ENCODE data around the gene ZNF778.
A peak's percentile ranks its signal among the peaks of the same experiment; 100 is the strongest.
"Not testable (repeated sequence)": the region's sequence is repeated elsewhere in the genome, so short reads cannot be mapped to it uniquely, and the experiment has no call there.

Gene ZNF778

DNA sequence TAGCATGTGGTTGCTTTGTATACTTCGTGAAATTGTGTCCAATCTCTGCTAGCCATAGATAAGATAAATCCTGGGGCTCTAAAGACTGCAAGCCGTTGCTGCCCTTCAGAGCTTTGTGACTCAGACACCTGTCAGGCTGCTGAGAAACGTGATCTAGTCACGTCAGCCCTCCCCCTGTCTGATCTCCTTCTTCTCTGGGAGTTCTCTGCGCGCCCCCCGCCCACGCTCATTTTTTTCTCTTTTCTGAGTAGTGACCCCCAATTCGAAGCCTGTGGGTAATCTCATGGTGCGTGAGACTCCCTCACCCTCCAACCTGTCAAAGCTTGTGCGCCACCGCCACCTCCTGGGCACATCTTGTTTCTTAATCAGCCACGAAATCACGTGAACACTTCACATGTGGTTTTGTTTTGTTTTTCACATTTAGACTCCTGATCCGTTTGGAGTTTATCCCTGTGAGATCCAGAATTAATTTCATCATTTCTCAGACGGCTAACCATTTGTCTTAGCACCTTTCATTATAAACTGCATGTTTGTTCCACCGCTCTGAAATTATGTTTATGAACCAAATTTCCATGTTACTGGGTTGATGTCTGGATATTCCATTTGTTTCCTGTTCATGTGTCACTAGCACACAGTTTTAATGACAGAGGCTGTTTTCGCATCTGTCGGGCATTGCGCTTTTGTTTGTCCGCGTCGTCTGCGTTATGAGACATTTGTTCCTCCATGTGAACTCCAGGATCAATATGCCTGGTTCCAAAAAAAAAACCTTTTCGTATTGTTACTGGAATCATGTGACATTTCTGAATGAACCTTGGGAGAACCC, 977 bp upstream of the ZNF778 start:
- peak; percentile 61 to 74 (median 71) for DNase-seq (ENCODE audit: low read depth in 3 of 3)

- no peak for DNase-seq (ENCODE audit: low read depth in 3 of 3)
These were observed 440 bp upstream of the ZNF778 start for GRCh38 chr16:89217138-89217387.

- DNase-seq (ENCODE audit: low read depth in 3 of 3), result no peak
These were observed 1.9 kb downstream of the ZNF778 start for GRCh38 chr16:89219365-89219764.

DNA sequence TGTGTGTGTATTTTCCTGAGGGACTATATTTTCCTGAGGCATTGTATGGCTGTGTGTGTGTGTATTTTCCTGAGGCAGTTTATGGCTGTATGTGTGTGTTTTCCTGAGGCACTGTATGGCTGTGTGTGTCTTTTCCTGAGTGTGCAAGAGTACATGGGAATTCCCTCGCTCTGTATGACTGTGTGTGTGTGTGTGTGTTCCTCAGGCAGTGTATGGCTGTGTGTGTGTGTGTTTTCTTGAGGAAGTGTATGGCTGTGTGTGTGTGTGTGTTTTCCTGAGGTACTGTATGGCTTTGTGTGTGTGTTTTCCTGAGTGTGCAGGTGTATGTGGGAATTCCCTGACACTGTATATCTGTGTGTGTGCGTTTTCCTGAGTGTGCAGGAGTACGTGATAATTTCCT, 4.1 kb downstream of the ZNF778 start:
- DNase-seq (ENCODE audit: low read depth in 3 of 3), result no peak

DNA sequence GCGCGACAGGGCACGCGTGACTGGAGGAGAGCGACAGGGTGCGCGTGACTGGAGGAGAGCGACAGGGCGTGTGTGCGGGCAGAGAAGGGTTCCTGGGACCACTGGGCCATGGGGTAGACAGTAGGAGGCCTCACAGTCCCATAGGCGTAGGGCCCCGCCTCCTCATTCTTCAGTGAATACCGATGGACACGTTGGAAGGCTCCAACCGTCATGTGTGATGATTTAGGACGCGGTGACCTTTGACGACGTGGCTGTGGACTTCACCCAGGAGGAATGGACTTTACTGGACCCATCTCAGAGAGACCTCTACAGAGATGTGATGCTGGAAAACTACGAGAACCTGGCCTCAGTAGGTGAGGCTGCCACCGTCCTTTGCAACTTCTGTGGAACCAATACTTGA, 5.4 kb downstream of the ZNF778 start:
- DNase-seq (ENCODE audit: low read depth in 3 of 3), result no peak

DNA sequence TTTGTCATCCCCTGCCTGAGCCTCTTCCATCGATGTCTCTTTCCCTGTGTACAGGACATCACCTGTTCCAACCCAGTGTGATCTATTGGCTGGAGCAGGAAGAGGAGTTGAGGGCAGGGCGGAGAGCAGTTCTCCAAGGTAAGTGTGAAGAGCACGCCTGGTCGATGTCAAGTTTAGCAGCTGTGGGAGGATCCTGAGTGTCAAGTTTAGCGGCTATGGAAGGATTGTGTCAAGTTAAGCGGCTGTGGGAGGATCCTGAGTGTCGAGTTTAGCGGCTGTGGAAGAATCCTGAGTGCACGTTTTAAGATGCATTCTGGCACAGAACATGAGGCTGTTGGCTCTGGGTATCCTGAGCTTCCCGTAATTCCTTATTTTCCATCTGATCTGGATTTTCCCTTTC, 7.2 kb downstream of the ZNF778 start:
- no peak for DNase-seq (ENCODE audit: low read depth in 3 of 3)

DNA sequence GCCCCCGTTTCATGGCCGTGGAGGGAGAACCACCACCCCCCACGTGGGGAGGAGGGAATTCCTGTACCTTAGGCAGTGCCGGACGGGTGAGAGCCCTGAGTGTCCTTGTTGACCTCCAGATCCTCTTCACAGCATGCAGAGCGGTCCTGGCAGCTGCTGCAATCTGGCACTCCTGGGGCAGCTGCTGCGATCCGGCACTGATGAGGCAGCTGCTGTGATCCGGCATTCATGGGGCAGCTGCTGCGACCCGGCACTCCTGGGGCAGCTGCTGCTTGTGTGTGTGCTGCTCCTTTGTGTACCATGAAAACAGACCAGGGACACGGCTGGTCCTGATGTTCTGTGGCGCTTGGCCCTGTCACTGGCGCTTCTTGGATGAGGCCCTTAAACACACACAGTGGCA, 12.8 kb downstream of the ZNF778 start:
- DNase-seq (ENCODE audit: low read depth in 3 of 3), result no peak

- DNase-seq (ENCODE audit: low read depth in 3 of 3), result no peak
These were observed 14.6 kb downstream of the ZNF778 start for GRCh38 chr16:89232107-89232506.

GRCh38 chr16:89233678-89234490, 16.4 kb downstream of the ZNF778 start:
- no peak for DNase-seq (ENCODE audit: low read depth in 3 of 3)

DNA sequence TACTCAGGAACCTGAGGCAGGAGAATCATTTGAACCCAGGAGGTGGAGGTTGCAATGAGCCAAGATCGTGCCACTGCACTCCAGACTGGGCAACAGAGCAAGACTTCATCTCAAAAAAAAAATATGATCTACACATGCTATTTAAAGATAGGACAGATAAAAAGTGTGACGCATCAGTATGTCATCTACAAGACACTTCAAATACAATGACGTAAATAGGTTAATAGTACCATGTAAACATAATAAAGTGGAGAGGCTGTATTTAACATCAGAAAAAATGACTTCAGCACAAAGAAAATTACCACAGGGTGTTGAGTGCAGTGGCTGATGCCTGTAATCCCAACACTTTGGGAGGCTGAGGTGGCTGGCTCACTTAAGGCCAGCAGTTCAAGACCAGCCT, 20.2 kb downstream of the ZNF778 start:
- DNase-seq (ENCODE audit: low read depth in 3 of 3), result no peak

DNA sequence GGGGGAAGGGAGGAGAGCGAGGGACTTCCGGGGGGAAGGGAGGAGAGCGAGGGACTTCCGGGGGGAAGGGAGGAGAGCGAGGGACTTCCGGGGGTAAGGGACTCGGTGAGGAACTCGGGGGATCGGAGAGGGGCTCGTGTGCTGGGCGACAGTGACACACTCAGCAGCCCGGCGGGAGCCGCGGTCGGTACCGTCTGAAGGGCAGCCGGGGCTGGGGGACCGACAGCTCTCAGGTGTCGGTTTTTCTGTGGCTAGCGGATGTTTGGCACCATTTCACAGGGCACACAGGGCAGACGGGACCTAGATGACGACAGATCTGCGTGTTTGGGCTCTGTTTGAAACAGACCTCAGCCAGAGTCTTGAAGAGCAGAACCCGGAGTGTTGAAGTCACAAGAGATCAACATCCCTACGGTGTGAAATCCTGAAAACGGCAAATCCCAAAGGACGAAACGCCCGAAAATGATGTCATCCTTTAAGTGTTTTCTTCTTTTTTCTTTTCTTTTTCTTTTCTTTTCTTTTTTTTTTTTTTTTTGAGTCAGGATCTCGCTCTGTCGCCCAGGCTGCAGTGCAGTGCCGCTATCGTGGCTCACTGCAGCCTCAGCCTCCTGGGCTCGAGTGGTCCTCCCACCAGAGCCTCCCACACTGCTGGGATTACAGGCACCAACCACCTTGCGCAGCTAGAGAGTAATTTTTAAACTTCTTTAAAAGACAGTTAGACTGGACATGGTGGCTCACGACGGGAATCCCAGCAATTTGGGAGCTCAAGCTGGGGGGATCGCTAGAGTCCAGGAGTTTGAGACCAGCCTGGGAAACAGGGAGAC, 23.9 kb downstream of the ZNF778 start:
- DNase-seq (ENCODE audit: low read depth in 3 of 3), result peak; percentile 53 to 62 (median 59)

DNA sequence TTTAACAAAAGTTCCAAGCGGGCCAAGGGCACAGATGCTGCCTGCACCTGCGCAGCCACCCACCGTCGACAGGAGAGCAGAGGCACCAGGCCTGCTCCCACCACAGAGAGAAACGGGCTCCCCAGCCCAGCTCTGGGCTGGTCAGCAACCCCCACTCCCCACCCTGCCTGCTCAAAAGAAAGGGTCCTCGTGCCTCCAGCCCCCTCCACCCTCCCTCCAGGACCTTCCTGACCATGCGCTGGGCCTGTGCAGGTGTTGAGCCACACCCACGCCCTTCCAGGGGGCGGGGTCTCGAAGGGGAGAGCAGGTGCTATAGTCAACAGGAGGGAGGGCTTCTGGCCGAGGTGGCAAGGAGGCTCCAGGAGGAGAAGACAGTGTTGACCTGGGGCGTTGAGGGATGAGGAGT, 25.3 kb downstream of the ZNF778 start:
- DNase-seq (ENCODE audit: low read depth in 3 of 3), result no peak

DNA sequence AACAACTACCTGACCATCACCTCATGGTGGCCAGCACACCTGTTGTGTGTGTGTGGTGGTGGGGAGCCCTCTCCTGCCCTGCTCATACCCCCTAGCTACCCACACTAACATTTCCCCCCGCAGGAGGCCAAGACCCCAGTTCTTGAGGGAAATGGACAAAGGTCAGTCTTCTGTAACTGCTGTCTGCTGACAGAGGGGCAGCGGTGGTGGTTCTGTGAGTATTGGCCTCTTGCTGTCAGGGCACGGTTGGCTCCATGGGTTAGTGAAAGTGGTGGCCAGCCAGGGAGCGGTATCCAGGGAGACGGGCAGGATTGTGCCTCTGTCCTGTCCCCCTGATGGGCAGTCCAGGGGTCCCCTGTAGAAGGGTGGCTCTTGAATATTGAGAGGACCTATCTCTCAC, 26.2 kb downstream of the ZNF778 start:
- no peak for DNase-seq (ENCODE audit: low read depth in 3 of 3)

DNA sequence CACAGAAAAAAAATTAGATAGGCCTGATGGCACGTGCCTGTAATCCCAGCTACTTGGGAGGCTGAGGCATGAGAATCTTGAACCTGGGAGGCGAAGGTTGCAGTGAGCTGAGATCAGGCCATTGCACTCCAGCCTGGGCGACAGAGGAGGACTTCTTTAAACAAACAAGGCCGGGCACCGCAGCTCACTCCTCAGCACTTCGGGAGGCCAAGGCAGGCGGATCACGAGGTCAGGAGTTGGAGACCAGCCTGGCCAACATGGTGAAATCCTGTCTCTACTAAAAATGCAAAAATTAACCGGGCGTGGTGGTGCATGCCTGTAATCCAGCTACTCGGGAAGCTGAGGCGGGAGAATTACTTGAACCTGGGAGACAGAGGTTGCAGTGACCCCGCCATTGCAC, 26.8 kb downstream of the ZNF778 start:
- DNase-seq (ENCODE audit: low read depth in 3 of 3), result not testable (repeated sequence)

DNA sequence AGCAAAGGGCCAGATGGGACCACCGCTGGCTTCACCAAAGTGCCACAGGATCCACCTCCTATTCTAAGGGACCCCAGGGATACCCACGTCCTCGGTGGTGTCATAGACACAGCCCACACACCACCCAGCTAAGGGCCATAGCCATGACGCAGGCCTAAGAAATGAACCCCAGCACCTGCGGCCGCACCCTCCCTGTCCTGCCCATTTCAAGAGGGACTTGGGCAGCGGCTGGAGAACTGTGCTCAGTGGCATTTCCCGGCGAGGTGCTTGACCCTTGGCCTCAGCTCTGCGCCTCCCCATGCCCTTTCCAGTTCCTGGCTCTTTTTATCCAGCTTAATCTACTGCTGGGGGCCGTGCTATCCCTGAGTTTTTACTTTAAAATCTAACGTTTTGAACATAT, 27.3 kb downstream of the ZNF778 start:
- no peak for DNase-seq (ENCODE audit: low read depth in 3 of 3)

GRCh38 chr16:89246383-89246902, 28.9 kb downstream of the ZNF778 start:
- DNase-seq (ENCODE audit: low read depth in 3 of 3), result no peak

DNA sequence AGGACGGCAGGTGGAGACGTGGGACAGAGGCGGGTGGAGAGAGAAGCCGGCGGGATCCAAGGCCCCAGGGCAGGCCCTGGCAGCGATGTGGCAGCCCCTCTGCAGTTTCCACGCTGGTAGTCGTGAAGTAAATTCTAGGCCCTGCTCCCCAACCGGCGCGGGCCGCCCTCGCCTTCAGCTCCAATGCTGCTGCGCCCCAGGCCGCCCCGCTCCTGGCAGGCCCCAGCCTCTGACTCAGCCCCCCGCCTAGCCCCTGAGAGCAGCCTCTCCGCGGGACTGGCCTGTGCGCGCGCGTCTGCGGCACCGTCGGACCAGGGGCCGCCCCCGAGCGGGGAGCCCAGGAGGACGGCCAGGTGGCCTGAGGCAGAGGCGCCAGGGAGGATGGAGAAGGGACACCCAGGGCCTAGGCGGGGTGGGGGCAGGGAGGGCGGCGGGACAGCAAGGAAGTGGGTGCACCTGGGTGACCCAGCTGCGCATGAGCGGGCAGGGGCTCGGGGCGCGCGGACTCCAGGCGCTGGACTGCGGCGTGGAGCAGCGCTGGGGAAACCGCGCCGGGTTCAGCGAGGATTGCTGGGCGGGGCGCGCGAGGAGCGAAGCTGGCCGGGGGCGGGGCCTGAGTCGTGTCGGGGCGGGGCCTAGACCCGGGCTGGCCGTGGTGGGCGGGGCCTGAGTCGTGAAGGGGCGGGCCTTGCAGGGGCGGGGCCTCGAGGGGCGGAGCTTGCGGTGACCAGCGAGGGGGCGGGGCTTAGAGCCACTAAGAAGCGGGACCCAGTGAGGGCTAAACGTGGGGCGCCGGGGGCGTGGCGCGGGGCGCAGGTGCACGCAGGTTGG, 29.6 kb downstream of the ZNF778 start:
- DNase-seq (ENCODE audit: low read depth in 3 of 3), result peak; percentile 94 to 99 (median 97)

- not testable (repeated sequence) for DNase-seq (ENCODE audit: low read depth in 3 of 3)
These were observed 30.2 kb downstream of the ZNF778 start for GRCh38 chr16:89247734-89248075.

GRCh38 chr16:89248196-89248982, 30.9 kb downstream of the ZNF778 start:
- DNase-seq (ENCODE audit: low read depth in 3 of 3), result no peak

DNA sequence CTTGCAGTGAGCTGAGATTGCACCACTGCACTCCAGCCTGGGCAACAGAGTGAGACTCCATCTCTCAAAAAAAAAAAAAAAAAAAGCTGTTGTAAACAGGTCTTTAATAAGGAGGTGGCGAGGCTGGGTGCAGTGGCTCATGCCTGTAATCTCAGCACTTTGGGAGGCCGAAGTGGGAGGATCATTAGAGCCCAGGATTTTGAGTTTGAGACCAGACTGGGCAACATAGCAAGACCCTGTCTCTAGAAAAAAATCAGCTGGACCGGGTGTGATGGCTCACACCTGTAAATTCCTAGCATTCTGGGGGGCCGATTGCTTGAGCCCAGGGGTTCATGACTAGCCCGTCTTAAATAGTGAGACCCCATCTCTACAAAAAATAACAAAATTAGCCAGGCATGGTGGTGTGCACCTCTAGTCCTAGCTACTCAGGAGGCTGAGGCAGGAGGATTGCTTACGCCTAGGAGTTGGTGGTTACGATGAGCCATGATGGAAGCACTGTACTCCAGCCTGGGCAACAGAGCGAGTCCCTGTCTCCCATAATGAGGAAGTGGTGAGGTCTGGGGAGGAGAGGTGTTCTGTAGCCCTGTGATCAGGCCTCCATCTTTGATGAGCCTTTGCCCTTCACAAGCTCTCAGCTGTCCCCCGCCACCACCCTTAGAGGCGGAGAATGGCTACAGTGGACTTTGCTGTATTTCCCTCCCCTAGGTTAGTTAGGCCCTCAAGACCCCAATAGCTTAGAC, 36.2 kb downstream of the ZNF778 start:
- no peak for DNase-seq (ENCODE audit: low read depth in 3 of 3)

Data from stimulated activated CD4-positive, alpha-beta T cell treated with anti-CD3 and anti-CD28 coated beads, TNF-alpha, amount 100 ng/mL, for 4 hours (primary cell).